NCI-H2196 (cell line): Measurements from ENCODE around the gene MEIOB.

Experiments
- DNase-seq: peaks from one replicate; lab custom pipeline; 2025; ENCODE audit not compliant: unreplicated experiment; lab: John Stamatoyannopoulos, UW

Gene MEIOB

GRCh38 chr16:1832838-1833454, 39.0 kb downstream of the MEIOB start:
- no peak for DNase-seq

- DNase-seq: no peak
These were observed 40.5 kb downstream of the MEIOB start for GRCh38 chr16:1831186-1832075.

- DNase-seq: no peak
These were observed 41.8 kb downstream of the MEIOB start for GRCh38 chr16:1830213-1830612.

- DNase-seq: no peak
These were observed 43.1 kb downstream of the MEIOB start for GRCh38 chr16:1828645-1829410.

- DNase-seq: peak; percentile 93
These were observed 45.0 kb downstream of the MEIOB start, which contains the start of the genes FAHD1 and HAGH for GRCh38 chr16:1826691-1827573. FAHD1 (plus strand) TSS chr16:1827206; CDS start chr16:1827239, 33 bp downstream. HAGH (minus strand) TSS chr16:1826825; CDS start chr16:1826787, 38 bp downstream.

- peak; percentile 75 for DNase-seq
These were observed 45.9 kb downstream of the MEIOB start for GRCh38 chr16:1825864-1826690.

GRCh38 chr16:1825381-1825863, 46.5 kb downstream of the MEIOB start:
- no peak for DNase-seq

- no peak for DNase-seq
These were observed 48.1 kb downstream of the MEIOB start for GRCh38 chr16:1823821-1824220.

- no peak for DNase-seq
These were observed 49.2 kb downstream of the MEIOB start for GRCh38 chr16:1822801-1823200.

GRCh38 chr16:1821861-1822611, 49.9 kb downstream of the MEIOB start:
- DNase-seq: no peak

- DNase-seq: no peak
These were observed 51.0 kb downstream of the MEIOB start for GRCh38 chr16:1820946-1821290.

GRCh38 chr16:1820096-1820945, 51.6 kb downstream of the MEIOB start:
- no peak for DNase-seq

- no peak for DNase-seq
These were observed 52.4 kb downstream of the MEIOB start for GRCh38 chr16:1819611-1820010.

- no peak for DNase-seq
These were observed 53.0 kb downstream of the MEIOB start for GRCh38 chr16:1818873-1819525.

GRCh38 chr16:1818204-1818872, 53.6 kb downstream of the MEIOB start:
- no peak for DNase-seq

GRCh38 chr16:1817716-1818115, 54.2 kb downstream of the MEIOB start:
- DNase-seq: no peak

- DNase-seq: no peak
These were observed 54.7 kb downstream of the MEIOB start for GRCh38 chr16:1817276-1817589.
